GM10266 (cell line): Measurements from ENCODE around the gene MTF2.

Experiments used
- DNase-seq: peaks from one replicate; pipeline ENCODE4 v3.0.0; 2012; ENCODE audit errors: extremely low spot score
- CTCF ChIP-seq: IDR thresholded peaks from 2 replicates; pipeline ENCODE4 v1.5.1; 2012; ENCODE audit warnings: mild to moderate bottlenecking, low read depth; ENCODE audit not compliant: control insufficient read depth, insufficient read depth; ENCODE audit errors: missing control alignments

Gene MTF2

GRCh38 chr1:93083979-93084378, 4.9 kb downstream of the MTF2 start:
- no peak for TF ChIP-seq CTCF
- DNase-seq: no peak

- no peak for TF ChIP-seq CTCF
- no peak for DNase-seq
These were observed 8.4 kb downstream of the MTF2 start for GRCh38 chr1:93087532-93087931.

GRCh38 chr1:93093332-93094006, 14.4 kb downstream of the MTF2 start:
- no peak for TF ChIP-seq CTCF
- DNase-seq: no peak

- no peak for TF ChIP-seq CTCF
- DNase-seq: no peak
These were observed 16.9 kb downstream of the MTF2 start for GRCh38 chr1:93095804-93096585.

- TF ChIP-seq CTCF: no peak
- no peak for DNase-seq
These were observed 23.1 kb downstream of the MTF2 start for GRCh38 chr1:93102142-93102541.

- DNase-seq: no peak
- no peak for TF ChIP-seq CTCF
These were observed 27.1 kb downstream of the MTF2 start for GRCh38 chr1:93106226-93106625.

GRCh38 chr1:93107395-93107794, 28.3 kb downstream of the MTF2 start:
- no peak for TF ChIP-seq CTCF
- no peak for DNase-seq
